HCT116 (cell line): ENCODE data around the gene SAA2. TPM values are rescaled to one million over a fixed set of nuclear protein-coding genes. Genes with fewer than 3 reads are reported as not detected.

Source experiments
- ATAC-seq: fragments of 200-7000 bp; cut with Tn5 transposase; 2 replicates; pipeline ENCODE4 v1.9.1; 2020; ENCODE audit warnings: mild to moderate bottlenecking, moderate library complexity
- BruUV-seq: library from RNA; stranded (reverse); fragments of 400-500 nt; replicated peaks from 2 replicates; lab custom pipeline; 2021; lab: Mats Ljungman, UMichigan
- CTCF ChIA-PET: fragments of 300-600 bp; sonication (Branson Sonifier 250); formaldehyde crosslinking; loops from one replicate; lab custom pipeline; 2021; ENCODE audit warnings: antibody characterized with exemption; lab: Charles Lee
- POLR2A ChIA-PET: fragments of 300-600, 350-600 bp; sonication (Branson Sonifier 250); formaldehyde crosslinking; loops from one replicate; lab custom pipeline; 2021; ENCODE audit warnings: antibody characterized with exemption; lab: Charles Lee
- RAD21 ChIA-PET, 2 experiments: fragments of 300-600 bp; sonication (Branson Sonifier 250); formaldehyde crosslinking; loops; one replicate each; lab custom pipeline; 2023; ENCODE audit warnings: low total read pairs in 2 of 2; ENCODE audit not compliant: uncharacterized antibody in 2 of 2, unreplicated experiment in 2 of 2, low non-redundant PET in 1 of 2; lab: Charles Lee
- DNase-seq: peaks from one replicate; pipeline ENCODE4 v3.0.0-alpha.2; 2010; ENCODE audit warnings: low read depth, low spot score
- H2AFZ ChIP-seq: fragments of 200-600 bp; shearing (Covaris generic), sonication (generic); 2 replicates; pipeline ENCODE4 v1.6.1; 2017; ENCODE audit warnings: low read depth, mixed run types, mixed read lengths, antibody characterized with exemption, low read length; ENCODE audit not compliant: poor library complexity, severe bottlenecking
- H3K27ac ChIP-seq: 2 replicates; pipeline ENCODE4 v1.5.1; 2012; ENCODE audit warnings: low read depth, low read length
- H3K27me3 ChIP-seq: fragments of 200-600 bp; sonication (generic); 2 replicates; pipeline ENCODE4 v1.6.1; 2016; ENCODE audit warnings: mixed run types, low read length, mixed read lengths; ENCODE audit not compliant: insufficient read depth
- H3K36me3 ChIP-seq, 2 experiments: fragments of 200-500 bp in 1 of 2; fragments of 200-600 bp in 1 of 2; sonication (Bioruptor generic) in 1 of 2; sonication (generic) in 1 of 2; 2 replicates each; pipeline versions ENCODE4 v1.5.1 to v1.6.1; 2014 to 2016; ENCODE audit warnings: low read length in 2 of 2, inconsistent platforms in 1 of 2, mixed read lengths in 1 of 2, mixed run types in 1 of 2; ENCODE audit not compliant: insufficient read depth in 2 of 2, control insufficient read depth in 1 of 2
- H3K4me1 ChIP-seq, 2 experiments: fragments of 200-600 bp in 1 of 2; sonication (generic) in 1 of 2; 2 replicates each; pipeline versions ENCODE4 v1.5.1 to v1.6.1; 2012 to 2017; ENCODE audit warnings: low read length in 2 of 2, inconsistent platforms in 1 of 2, mild to moderate bottlenecking in 1 of 2, mixed read lengths in 1 of 2, mixed run types in 1 of 2, moderate library complexity in 1 of 2; ENCODE audit not compliant: insufficient read depth in 2 of 2, control insufficient read depth in 1 of 2
- H3K4me2 ChIP-seq: fragments of 200-600 bp; sonication (generic); 2 replicates; pipeline ENCODE4 v1.6.1; 2017; ENCODE audit warnings: mixed run types, low read length, mixed read lengths
- H3K4me3 ChIP-seq, 2 experiments: fragments of 200-600 bp in 1 of 2; sonication (generic) in 1 of 2; replicated peaks in 1 of 2; 2 replicates each; pipeline ENCODE4 v1.5.1; 2011 to 2016; ENCODE audit warnings: low read length in 2 of 2, control low read depth in 1 of 2, low read depth in 1 of 2, mild to moderate bottlenecking in 1 of 2, mixed read lengths in 1 of 2, mixed run types in 1 of 2
- H3K79me2 ChIP-seq: fragments of 200-600 bp; sonication (generic); 2 replicates; pipeline ENCODE4 v1.6.1; 2017; ENCODE audit warnings: mild to moderate bottlenecking, mixed run types, low read length, moderate library complexity, mixed read lengths; ENCODE audit not compliant: insufficient read depth
- H3K9ac ChIP-seq: fragments of 200-600 bp; sonication (generic); 2 replicates; pipeline ENCODE4 v1.6.1; 2016; ENCODE audit warnings: low read length, mixed read lengths
- H3K9me2 ChIP-seq: fragments of 200-600 bp; sonication (generic), shearing (Covaris generic); 2 replicates; pipeline ENCODE4 v1.6.1; 2017; ENCODE audit warnings: mixed run types, mild to moderate bottlenecking, moderate library complexity; ENCODE audit not compliant: insufficient read depth
- H3K9me3 ChIP-seq, 2 experiments: fragments of 200-500 bp in 1 of 2; fragments of 200-600 bp in 1 of 2; sonication (Bioruptor generic) in 1 of 2; sonication (generic) in 1 of 2; 2 replicates each; pipeline ENCODE4 v1.6.1; 2014 to 2017; ENCODE audit warnings: low read length in 2 of 2, mixed read lengths in 2 of 2, inconsistent platforms in 1 of 2, low read depth in 1 of 2, mild to moderate bottlenecking in 1 of 2, mixed run types in 1 of 2, moderate library complexity in 1 of 2; ENCODE audit not compliant: control insufficient read depth in 1 of 2, insufficient read depth in 1 of 2
- H4K20me1 ChIP-seq: fragments of 200-600 bp; sonication (generic), shearing (Covaris generic); 2 replicates; pipeline ENCODE4 v1.6.1; 2017; ENCODE audit warnings: mixed run types, mild to moderate bottlenecking, moderate library complexity; ENCODE audit not compliant: insufficient read depth
- CBX3 ChIP-seq: IDR thresholded peaks from 2 replicates; pipeline ENCODE4 v1.6.1; 2012; ENCODE audit warnings: low read depth
- CEBPB ChIP-seq: IDR thresholded peaks from 2 replicates; pipeline ENCODE4 v1.6.1; 2012; ENCODE audit warnings: low read depth
- CTCF ChIP-seq, 3 experiments: fragments of 200-600 bp in 1 of 3; sonication (generic) in 1 of 3; IDR thresholded peaks in 2 of 3; conservative IDR thresholded peaks in 1 of 3; 2 replicates each; pipeline ENCODE4 v1.5.1; 2012 to 2017; ENCODE audit warnings: low read depth in 2 of 3, low read length in 2 of 3, antibody characterized with exemption in 1 of 3, borderline replicate concordance in 1 of 3, control low read depth in 1 of 3, mild to moderate bottlenecking in 1 of 3, mixed read lengths in 1 of 3, mixed run types in 1 of 3, moderate library complexity in 1 of 3; ENCODE audit not compliant: insufficient read depth in 1 of 3
- POLR2A ChIP-seq: IDR thresholded peaks from 2 replicates; pipeline ENCODE4 v1.7.0; 2011; ENCODE audit warnings: borderline replicate concordance; ENCODE audit not compliant: insufficient read depth, insufficient read length; ENCODE audit errors: extremely low read depth
- RAD21 ChIP-seq: IDR thresholded peaks from 2 replicates; pipeline ENCODE4 v1.6.1; 2012; ENCODE audit warnings: low read depth, mild to moderate bottlenecking
- SIN3A ChIP-seq: IDR thresholded peaks from 2 replicates; pipeline ENCODE4 v1.6.1; 2012; ENCODE audit warnings: low read depth
- intact Hi-C: fragments of 100-400 bp; cut with micrococcal nuclease; formaldehyde crosslinking; loops from 2 replicates; pipeline ENCODE4 v1.10.0; 2022
- total RNA-seq: library from RNA; stranded (reverse); gene quantifications from one replicate; pipeline ENCODE4 v1.2.1, GENCODE V29; 2021; ENCODE audit not compliant: unreplicated experiment
- TF ChIP-seq, protein P1 (sequence below): IDR thresholded peaks from 2 replicates; pipeline ENCODE4 v1.6.1; 2011; ENCODE audit warnings: mild to moderate bottlenecking, low read length, moderate library complexity; ENCODE audit not compliant: insufficient replicate concordance; ENCODE audit errors: extremely low read depth
- TF ChIP-seq, protein P2 (sequence below): IDR thresholded peaks from 2 replicates; pipeline ENCODE4 v1.6.1; 2012

Gene SAA2
- total RNA-seq, 1 experiment from 2014 or later: 5.2 TPM

DNA sequence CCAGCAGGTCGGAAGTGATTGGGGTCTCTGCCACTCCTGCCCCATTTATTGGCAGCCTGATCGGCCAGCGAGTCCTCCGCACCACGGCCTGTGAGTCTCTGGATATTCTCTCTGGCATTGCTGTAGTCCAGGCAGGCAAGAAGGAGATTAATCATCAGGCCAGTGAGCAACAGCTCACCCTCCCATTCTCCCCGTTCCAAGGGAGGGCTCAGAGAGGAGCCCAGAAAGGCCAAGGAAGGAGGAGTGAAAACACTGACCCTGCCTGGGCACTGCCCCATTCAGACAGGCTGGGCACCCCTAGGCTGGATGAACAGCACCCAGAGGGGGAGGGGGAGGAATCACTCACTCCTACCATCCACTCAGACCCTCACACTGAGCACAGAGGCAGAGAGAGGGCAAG is 3.1 kb downstream of the SAA2 start (continued):
- TF ChIP-seq, protein P1, sequence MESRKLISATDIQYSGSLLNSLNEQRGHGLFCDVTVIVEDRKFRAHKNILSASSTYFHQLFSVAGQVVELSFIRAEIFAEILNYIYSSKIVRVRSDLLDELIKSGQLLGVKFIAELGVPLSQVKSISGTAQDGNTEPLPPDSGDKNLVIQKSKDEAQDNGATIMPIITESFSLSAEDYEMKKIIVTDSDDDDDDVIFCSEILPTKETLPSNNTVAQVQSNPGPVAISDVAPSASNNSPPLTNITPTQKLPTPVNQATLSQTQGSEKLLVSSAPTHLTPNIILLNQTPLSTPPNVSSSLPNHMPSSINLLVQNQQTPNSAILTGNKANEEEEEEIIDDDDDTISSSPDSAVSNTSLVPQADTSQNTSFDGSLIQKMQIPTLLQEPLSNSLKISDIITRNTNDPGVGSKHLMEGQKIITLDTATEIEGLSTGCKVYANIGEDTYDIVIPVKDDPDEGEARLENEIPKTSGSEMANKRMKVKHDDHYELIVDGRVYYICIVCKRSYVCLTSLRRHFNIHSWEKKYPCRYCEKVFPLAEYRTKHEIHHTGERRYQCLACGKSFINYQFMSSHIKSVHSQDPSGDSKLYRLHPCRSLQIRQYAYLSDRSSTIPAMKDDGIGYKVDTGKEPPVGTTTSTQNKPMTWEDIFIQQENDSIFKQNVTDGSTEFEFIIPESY: no peak
- TF ChIP-seq CBX3: no peak
- TF ChIP-seq CEBPB: no peak

GRCh38 chr11:18243783-18244362 is 4.6 kb downstream of the SAA2 start:
- Histone ChIP-seq H2AFZ (peak overlapping the region; percentile 70), H3K27ac (no peak overlapping the region), H3K4me2 (no peak overlapping the region), H3K36me3 (no peaks in the 10 kb centered on the region), H3K4me3 (no peak overlapping the region), H3K27me3 (no peaks in the 10 kb centered on the region), H3K9me3 (no peaks in the 10 kb centered on the region), H3K9me2 (no peaks in the 10 kb centered on the region), H3K4me1 (no peaks in the 10 kb centered on the region; a peak in 1 of 4 replicates), H3K79me2 (no peaks in the 10 kb centered on the region), H3K9ac (no peak overlapping the region), H4K20me1 (no peaks in the 10 kb centered on the region)
- ChIA-PET CTCF (interaction anchor here (0.6 to 2.1 kb wide), 36 partner anchors 9 to 818 kb away, joined by 3 to 22 read pairs (median 4); partner anchors contain the start of gene TSG101), RAD21 (no interaction called here), POLR2A (interaction anchor here (0.5 kb wide), 1 partner anchor 976 kb away, joined by 3 read pairs; no protein-coding TSS in a partner anchor)
- ATAC-seq (peak; percentile 87), DNase-seq (peak; percentile 63)
- TF ChIP-seq CBX3 (0 out of 2 replicates have a peak, but pooled peaks have one; percentile 25), SIN3A (no peak), RAD21 (peak; percentile 85), POLR2A (no peak), CTCF (IDR thresholded peaks at IDR 0.05 in 2 of 3, conservative IDR thresholded peaks at IDR 0.05 in 1 of 3; ENCODE audit: borderline replicate concordance in 1 of 3, insufficient read depth in 1 of 3, low read depth in 2 of 3, low read length in 2 of 3) (peak; percentile 65 to 94 (median 80); a peak in 5 of 6 replicates)
- TF ChIP-seq, protein P2, sequence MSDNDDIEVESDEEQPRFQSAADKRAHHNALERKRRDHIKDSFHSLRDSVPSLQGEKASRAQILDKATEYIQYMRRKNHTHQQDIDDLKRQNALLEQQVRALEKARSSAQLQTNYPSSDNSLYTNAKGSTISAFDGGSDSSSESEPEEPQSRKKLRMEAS: no peak
- no TSS peak for BruUV-seq
- intact Hi-C loops: loop anchor here (2.0 kb wide), 2 partner anchors 279 to 493 kb away; no protein-coding TSS in a partner anchor
